Tibial artery (tissue), 4 donors: ENCODE data around the gene MRPS31.
"Not testable (repeated sequence)": the region's sequence is repeated elsewhere in the genome, so short reads cannot be mapped to it uniquely, and the experiment has no call there.

ENCODE experiments used
- DNase-seq, 2 donors: peaks; one replicate each; pipeline ENCODE4 v3.0.0-alpha.2; 2019
- H3K27ac ChIP-seq, 2 donors: fragments of 200-600 bp; sonication (generic) in 1 of 2; 1 replicate in 1 of 2; 2 replicates in 1 of 2; pipeline ENCODE4 v1.5.1; 2018 to 2019; ENCODE audit warnings: mild to moderate bottlenecking in 1 of 2
- H3K27me3 ChIP-seq, 2 donors: fragments of 200-600 bp; sonication (generic) in 1 of 2; one replicate each; pipeline versions ENCODE4 v1.5.1 to v1.6.0; 2016 to 2019
- H3K36me3 ChIP-seq, 3 donors: fragments of 200-600 bp; sonication (generic) in 2 of 3; one replicate each; pipeline ENCODE4 v1.5.1; 2016 to 2019; ENCODE audit warnings: mild to moderate bottlenecking in 2 of 3
- H3K4me1 ChIP-seq, 4 donors: fragments of 200-600 bp; sonication (generic) in 2 of 4; 1 replicate in 3 of 4; 2 replicates in 1 of 4; pipeline ENCODE4 v1.5.1; 2016 to 2019
- H3K4me3 ChIP-seq, 2 donors: fragments of 200-600 bp; sonication (generic) in 1 of 2; 1 replicate in 1 of 2; 2 replicates in 1 of 2; pipeline ENCODE4 v1.5.1; 2018 to 2019; ENCODE audit warnings: mild to moderate bottlenecking in 2 of 2
- H3K9me3 ChIP-seq, 3 donors: fragments of 200-600 bp; sonication (generic) in 1 of 3; one replicate each; pipeline ENCODE4 v1.5.1; 2016 to 2019
- intact Hi-C: fragments of 100-400 bp; cut with DNase I; formaldehyde crosslinking; loops from one replicate; pipeline ENCODE4 v1.15.0; 2023; ENCODE audit warnings: low total_unique reads
- TF ChIP-seq, protein P1 (sequence below), 2 experiments: fragments of 200-600 bp in 1 of 2; fragments of 450-650 bp in 1 of 2; IDR thresholded peaks; one replicate each; pipeline ENCODE4 v1.5.1; 2017 to 2019; ENCODE audit warnings: antibody characterized with exemption in 2 of 2, mild to moderate bottlenecking in 1 of 2, moderate library complexity in 1 of 2

MRPS31 gene

DNA sequence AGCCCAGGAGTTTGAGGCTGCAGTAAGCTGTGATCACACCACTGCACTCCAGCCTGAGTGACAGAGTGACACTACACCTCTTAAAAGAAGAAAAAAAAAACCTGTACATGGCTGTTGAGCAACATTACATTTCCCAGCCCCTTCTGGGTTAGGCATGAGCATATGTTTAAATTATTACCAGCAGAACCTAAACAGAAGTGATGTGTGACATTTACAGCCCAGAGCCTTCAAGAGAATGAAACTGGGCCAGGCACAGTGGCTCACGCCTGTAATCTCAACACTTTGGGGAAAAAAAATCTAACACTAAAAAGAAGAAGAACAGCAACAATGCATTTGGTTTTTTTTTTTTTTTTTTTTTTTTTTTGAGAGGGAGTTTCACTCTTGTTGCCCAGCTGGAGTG lies 38.3 kb downstream of the MRPS31 start:
- no peak overlapping the region for H3K27ac ChIP-seq
- H3K4me1 ChIP-seq = no peaks in the 10 kb centered on the region
- no peak overlapping the region for H3K4me3 ChIP-seq
- DNase-seq = no peak
- no peaks in the 10 kb centered on the region for H3K9me3 ChIP-seq
- TF ChIP-seq, protein P1, sequence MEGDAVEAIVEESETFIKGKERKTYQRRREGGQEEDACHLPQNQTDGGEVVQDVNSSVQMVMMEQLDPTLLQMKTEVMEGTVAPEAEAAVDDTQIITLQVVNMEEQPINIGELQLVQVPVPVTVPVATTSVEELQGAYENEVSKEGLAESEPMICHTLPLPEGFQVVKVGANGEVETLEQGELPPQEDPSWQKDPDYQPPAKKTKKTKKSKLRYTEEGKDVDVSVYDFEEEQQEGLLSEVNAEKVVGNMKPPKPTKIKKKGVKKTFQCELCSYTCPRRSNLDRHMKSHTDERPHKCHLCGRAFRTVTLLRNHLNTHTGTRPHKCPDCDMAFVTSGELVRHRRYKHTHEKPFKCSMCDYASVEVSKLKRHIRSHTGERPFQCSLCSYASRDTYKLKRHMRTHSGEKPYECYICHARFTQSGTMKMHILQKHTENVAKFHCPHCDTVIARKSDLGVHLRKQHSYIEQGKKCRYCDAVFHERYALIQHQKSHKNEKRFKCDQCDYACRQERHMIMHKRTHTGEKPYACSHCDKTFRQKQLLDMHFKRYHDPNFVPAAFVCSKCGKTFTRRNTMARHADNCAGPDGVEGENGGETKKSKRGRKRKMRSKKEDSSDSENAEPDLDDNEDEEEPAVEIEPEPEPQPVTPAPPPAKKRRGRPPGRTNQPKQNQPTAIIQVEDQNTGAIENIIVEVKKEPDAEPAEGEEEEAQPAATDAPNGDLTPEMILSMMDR (IDR thresholded peaks at IDR 0.05) = no peak
- H3K27me3 ChIP-seq = no peaks in the 10 kb centered on the region
- intact Hi-C loops = no loop called here
- peaks cover 10 to 31% (median 27%) of the 10 kb centered on the region in 3 donors for H3K36me3 ChIP-seq

- TF ChIP-seq, protein P1 (IDR thresholded peaks at IDR 0.05) = no peak
- Histone ChIP-seq H3K9me3 (no peaks in the 10 kb centered on the region), H3K27me3 (no peaks in the 10 kb centered on the region), H3K27ac (no peak overlapping the region), H3K4me3 (no peak overlapping the region), H3K4me1 (no peaks in the 10 kb centered on the region), H3K36me3 (peaks cover 33 to 55% (median 44%) of the 10 kb centered on the region in 3 donors)
- intact Hi-C loops = no loop called here
- DNase-seq = no peak
Observed at GRCh38 chr13:40728595-40728994, 42.4 kb downstream of the MRPS31 start.

DNA sequence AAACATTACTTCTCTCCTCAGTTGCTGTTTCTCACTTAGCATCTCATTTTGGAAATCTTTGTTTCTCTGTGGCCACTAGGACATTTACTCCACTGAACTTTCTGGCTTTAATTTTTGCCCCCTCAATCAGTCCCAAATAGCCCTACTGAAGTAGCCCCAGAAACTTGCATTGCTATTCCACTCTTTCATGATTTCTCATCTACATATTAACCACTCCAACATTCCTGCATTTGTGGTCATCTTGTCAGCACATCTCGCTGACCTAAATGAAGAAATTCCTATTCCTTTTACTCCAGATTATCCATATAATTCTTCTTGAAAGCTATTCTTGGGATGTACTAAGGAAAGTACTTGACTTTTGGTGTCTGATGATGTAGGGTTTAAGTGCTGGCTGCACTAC lies 56.6 kb downstream of the MRPS31 start:
- H3K27ac ChIP-seq, H3K4me1 ChIP-seq, intact Hi-C loops, DNase-seq, H3K27me3 ChIP-seq, H3K4me3 ChIP-seq: not testable (repeated sequence)
- Histone ChIP-seq H3K9me3 (peaks cover 0 to 47% (median 28%) of the 10 kb centered on the region in 3 donors), H3K36me3 (peaks cover 43 to 49% (median 48%) of the 10 kb centered on the region in 3 donors)

- H3K4me3 ChIP-seq = no peak overlapping the region
- DNase-seq = no peak
- H3K27ac ChIP-seq = no peak overlapping the region
- TF ChIP-seq, protein P1 (IDR thresholded peaks at IDR 0.05) = no peak
- H3K9me3 ChIP-seq = peaks cover 4 to 59% (median 33%) of the 10 kb centered on the region in 3 donors
- H3K36me3 ChIP-seq = no peaks in the 10 kb centered on the region
- H3K4me1 ChIP-seq = no peaks in the 10 kb centered on the region
- intact Hi-C loops = no loop called here
- H3K27me3 ChIP-seq = no peaks in the 10 kb centered on the region
Observed at GRCh38 chr13:40706439-40706838, 64.6 kb downstream of the MRPS31 start.

DNA sequence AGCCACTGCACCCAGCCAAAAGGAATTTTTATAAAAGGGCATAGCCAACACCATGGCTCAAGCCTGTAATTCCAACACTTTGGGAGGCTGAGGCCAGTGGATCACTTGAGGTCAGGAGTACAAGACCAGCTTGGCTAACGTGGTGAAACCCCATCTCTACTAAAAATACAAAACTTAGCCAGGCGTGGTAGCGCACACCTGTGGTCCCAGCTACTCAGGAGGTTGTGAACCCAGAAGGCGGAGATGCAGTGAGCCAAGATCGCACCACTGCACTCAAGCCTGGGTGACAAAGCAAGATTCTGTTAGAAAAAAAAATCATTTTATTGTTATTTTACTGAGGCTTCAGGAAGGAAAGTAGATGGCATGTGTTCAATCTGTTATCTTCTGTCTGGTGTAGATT lies 73.3 kb downstream of the MRPS31 start:
- Histone ChIP-seq H3K4me1 (no peaks in the 10 kb centered on the region), H3K9me3 (no peaks in the 10 kb centered on the region), H3K36me3 (no peaks in the 10 kb centered on the region), H3K27me3 (no peaks in the 10 kb centered on the region), H3K4me3 (no peak overlapping the region), H3K27ac (no peak overlapping the region)
- no peak for DNase-seq
- TF ChIP-seq, protein P1 (IDR thresholded peaks at IDR 0.05) = no peak
- intact Hi-C loops = no loop called here

DNA sequence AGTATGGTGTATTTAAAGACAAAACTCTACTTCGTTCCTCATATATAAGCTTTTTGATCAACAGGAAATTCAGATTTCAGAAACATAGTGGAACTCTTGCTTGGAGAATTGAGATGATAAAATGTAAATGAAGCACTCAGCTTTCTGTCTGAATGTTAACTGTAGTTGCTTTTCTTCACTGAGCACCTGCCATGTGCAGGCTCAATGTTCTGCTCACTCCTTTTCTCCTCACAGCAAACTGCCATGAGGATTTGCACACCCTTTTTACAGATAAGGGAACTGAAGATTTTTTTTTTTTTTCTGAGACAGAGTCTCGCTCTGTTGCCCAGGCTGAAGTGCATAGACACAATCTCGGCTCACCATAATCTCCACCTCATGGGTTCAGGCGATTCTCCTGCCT lies 76.6 kb downstream of the MRPS31 start:
- H3K4me1 ChIP-seq = no peaks in the 10 kb centered on the region
- no peak for DNase-seq
- no peaks in the 10 kb centered on the region for H3K27me3 ChIP-seq
- TF ChIP-seq, protein P1 (IDR thresholded peaks at IDR 0.05) = no peak
- H3K9me3 ChIP-seq = no peaks in the 10 kb centered on the region
- no peaks in the 10 kb centered on the region for H3K36me3 ChIP-seq
- H3K27ac ChIP-seq = no peak overlapping the region
- no peak overlapping the region for H3K4me3 ChIP-seq
- intact Hi-C loops = no loop called here
